NCI-H748 (cell line): ENCODE measurements around the gene RHCE.
A peak's percentile ranks its signal among the peaks of the same experiment; 100 is the strongest.
"Not testable (repeated sequence)": the region's sequence is repeated elsewhere in the genome, so short reads cannot be mapped to it uniquely, and the experiment has no call there.

Experiments
- DNase-seq: peaks from one replicate; lab custom pipeline; 2025; ENCODE audit not compliant: unreplicated experiment; lab: John Stamatoyannopoulos, UW

RHCE gene

GRCh38 chr1:25349606-25350005 is 71.0 kb downstream of the RHCE start:
- no peak for DNase-seq

GRCh38 chr1:25347556-25347955 is 73.1 kb downstream of the RHCE start:
- DNase-seq: no peak

GRCh38 chr1:25343872-25344271 is 76.8 kb downstream of the RHCE start:
- DNase-seq: no peak

- no peak for DNase-seq
Observed at GRCh38 chr1:25342846-25343245, 77.8 kb downstream of the RHCE start.

- DNase-seq: no peak
Observed at GRCh38 chr1:25341746-25342145, 78.9 kb downstream of the RHCE start.

GRCh38 chr1:25338986-25339385 is 81.6 kb downstream of the RHCE start:
- peak; percentile 17 for DNase-seq

GRCh38 chr1:25338188-25338981 is 82.2 kb downstream of the RHCE start, which contains the start of gene TMEM50A:
TSS of gene TMEM50A (plus strand) at chr1:25338334. CDS start at chr1:25340487, 2,153 bp downstream.
- DNase-seq: peak; percentile 82

- DNase-seq: not testable (repeated sequence)
Observed at GRCh38 chr1:25337483-25338187, 83.0 kb downstream of the RHCE start.

- DNase-seq: peak; percentile 42
Observed at GRCh38 chr1:25336922-25337354, 83.7 kb downstream of the RHCE start.

- DNase-seq: not testable (repeated sequence)
Observed at GRCh38 chr1:25329950-25330349, 90.7 kb downstream of the RHCE start.

GRCh38 chr1:25329336-25329735 is 91.3 kb downstream of the RHCE start:
- not testable (repeated sequence) for DNase-seq

GRCh38 chr1:25328791-25329185 is 91.8 kb downstream of the RHCE start:
- not testable (repeated sequence) for DNase-seq

- DNase-seq: not testable (repeated sequence)
Observed at GRCh38 chr1:25327864-25328790, 92.5 kb downstream of the RHCE start.

GRCh38 chr1:25324407-25324806 is 96.2 kb downstream of the RHCE start:
- DNase-seq: not testable (repeated sequence)

- not testable (repeated sequence) for DNase-seq
Observed at GRCh38 chr1:25322127-25322526, 98.5 kb downstream of the RHCE start.

- DNase-seq: not testable (repeated sequence)
Observed at GRCh38 chr1:25320314-25320938, 100.2 kb downstream of the RHCE start.

- DNase-seq: not testable (repeated sequence)
Observed at GRCh38 chr1:25312806-25313470, 107.7 kb downstream of the RHCE start.
